H1 (cell line): Measurements from ENCODE around the gene ZNF521. TPM values are rescaled to one million over a fixed set of nuclear protein-coding genes. Genes with fewer than 3 reads are reported as not detected.

Source experiments
- CTCF ChIA-PET: fragments of 300-600 bp; sonication (Branson Sonifier 250); formaldehyde crosslinking; loops from one replicate; lab custom pipeline; 2021; ENCODE audit not compliant: partially characterized antibody; lab: Charles Lee
- POLR2A ChIA-PET: fragments of 300-600 bp; sonication (Branson Sonifier 250); formaldehyde crosslinking; loops from one replicate; lab custom pipeline; 2021; ENCODE audit warnings: inconsistent platforms; ENCODE audit not compliant: partially characterized antibody; lab: Charles Lee
- DNase-seq, 2 experiments: peaks; one replicate each; pipeline versions ENCODE4 v3.0.0 to v3.0.0-alpha.2; 2010 to 2022; ENCODE audit warnings: low spot score in 2 of 2, low read depth in 1 of 2, mixed read lengths in 1 of 2
- FAIRE-seq: peaks from 2 replicates; lab custom pipeline; 2011; peaks lifted over from hg19 to GRCh38; lab: Jason Lieb, UNC
- H2AFZ ChIP-seq: 2 replicates; pipeline ENCODE4 v1.8.1; 2012; ENCODE audit warnings: low read length, inconsistent platforms
- H2AK5ac ChIP-seq: 2 replicates; pipeline ENCODE4 v1.6.1; 2013; ENCODE audit warnings: low read depth, low read length
- H2BK120ac ChIP-seq: replicated peaks from 2 replicates; pipeline ENCODE3; 2013; ENCODE audit warnings: low read depth, low read length, inconsistent platforms
- H2BK12ac ChIP-seq: 2 replicates; pipeline ENCODE4 v1.6.1; 2013; ENCODE audit warnings: low read depth, low read length
- H2BK15ac ChIP-seq: 2 replicates; pipeline ENCODE4 v1.6.1; 2013; ENCODE audit warnings: low read length
- H2BK20ac ChIP-seq: 2 replicates; pipeline ENCODE4 v1.6.1; 2013; ENCODE audit warnings: low read length
- H2BK5ac ChIP-seq: 2 replicates; pipeline ENCODE4 v1.6.1; 2013; ENCODE audit warnings: low read depth, low read length
- H3K14ac ChIP-seq: 2 replicates; pipeline ENCODE4 v1.6.1; 2013; ENCODE audit warnings: inconsistent platforms; ENCODE audit not compliant: insufficient read length
- H3K18ac ChIP-seq: 2 replicates; pipeline ENCODE4 v1.6.1; 2013; ENCODE audit warnings: low read length; ENCODE audit errors: extremely low read depth
- H3K23ac ChIP-seq: 2 replicates; pipeline ENCODE4 v1.6.1; 2013; ENCODE audit warnings: inconsistent platforms; ENCODE audit not compliant: insufficient read length
- H3K23me2 ChIP-seq: 2 replicates; pipeline ENCODE4 v1.6.1; 2013; ENCODE audit warnings: low read depth, low read length
- H3K27ac ChIP-seq: 2 replicates; pipeline ENCODE4 v1.6.1; 2011; ENCODE audit warnings: low read depth, low read length, inconsistent platforms
- H3K27me3 ChIP-seq, 4 experiments: replicated peaks in 1 of 4; 1 replicate in 1 of 4; 2 replicates in 3 of 4; pipeline versions ENCODE4 v1.6.1 to v1.8.1; 2011 to 2013; ENCODE audit warnings: low read length in 3 of 4, mild to moderate bottlenecking in 3 of 4, inconsistent platforms in 2 of 4, mixed read lengths in 2 of 4, moderate library complexity in 1 of 4; ENCODE audit not compliant: control insufficient read depth in 3 of 4, insufficient read depth in 3 of 4; ENCODE audit errors: extremely low read depth in 1 of 4
- H3K36me3 ChIP-seq, 4 experiments: 2 replicates each; pipeline versions ENCODE4 v1.6.1 to v1.8.1; 2011 to 2013; ENCODE audit warnings: mild to moderate bottlenecking in 4 of 4, low read length in 3 of 4, moderate library complexity in 2 of 4, control low read depth in 1 of 4, inconsistent platforms in 1 of 4; ENCODE audit not compliant: insufficient read depth in 4 of 4, control insufficient read depth in 2 of 4
- H3K4ac ChIP-seq: replicated peaks from 2 replicates; pipeline ENCODE3; 2013; ENCODE audit warnings: low read length, low read depth, mixed read lengths, inconsistent platforms; ENCODE audit not compliant: insufficient read length
- H3K4me1 ChIP-seq, 4 experiments: replicated peaks in 1 of 4; 1 replicate in 1 of 4; 2 replicates in 3 of 4; pipeline versions ENCODE4 v1.6.1 to v1.8.1; 2011 to 2013; ENCODE audit warnings: low read length in 3 of 4, inconsistent platforms in 2 of 4, mixed read lengths in 1 of 4; ENCODE audit not compliant: insufficient read depth in 4 of 4, control insufficient read depth in 3 of 4
- H3K4me2 ChIP-seq, 2 experiments: 2 replicates each; pipeline versions ENCODE4 v1.6.1 to v1.8.1; 2011 to 2013; ENCODE audit warnings: low read depth in 2 of 2, low read length in 2 of 2, control low read depth in 1 of 2, inconsistent platforms in 1 of 2, mild to moderate bottlenecking in 1 of 2; ENCODE audit not compliant: insufficient read depth in 1 of 2
- H3K4me3 ChIP-seq, 4 experiments: fragments of 200-600, 300-600 bp in 1 of 4; sonication (generic), shearing (Covaris generic), sonication (Bioruptor Twin) in 1 of 4; 2 replicates each; pipeline versions ENCODE4 v1.5.1 to v1.8.1; 2011 to 2016; ENCODE audit warnings: low read length in 4 of 4, low read depth in 3 of 4, control low read depth in 2 of 4, inconsistent platforms in 2 of 4, mild to moderate bottlenecking in 2 of 4, mixed read lengths in 1 of 4, moderate library complexity in 1 of 4; ENCODE audit not compliant: insufficient read depth in 2 of 4; ENCODE audit errors: extremely low read depth in 1 of 4
- H3K56ac ChIP-seq: replicated peaks from 2 replicates; pipeline ENCODE3; 2013; ENCODE audit warnings: low read depth, mild to moderate bottlenecking, mixed read lengths, low read length, inconsistent platforms; ENCODE audit not compliant: insufficient read length
- H3K79me1 ChIP-seq: 2 replicates; pipeline ENCODE4 v1.6.1; 2013; ENCODE audit warnings: low read depth, low read length, control low read depth
- H3K79me2 ChIP-seq, 2 experiments: 2 replicates each; pipeline versions ENCODE4 v1.6.1 to v1.8.1; 2012 to 2013; ENCODE audit warnings: low read length in 2 of 2, mild to moderate bottlenecking in 2 of 2, inconsistent platforms in 1 of 2; ENCODE audit not compliant: insufficient read depth in 2 of 2, control insufficient read depth in 1 of 2
- H3K9ac ChIP-seq, 4 experiments: replicated peaks in 1 of 4; 1 replicate in 1 of 4; 2 replicates in 3 of 4; pipeline versions ENCODE4 v1.6.1 to v1.8.1; 2011 to 2013; ENCODE audit warnings: low read depth in 3 of 4, low read length in 3 of 4, control low read depth in 2 of 4, mild to moderate bottlenecking in 2 of 4, moderate library complexity in 2 of 4, inconsistent platforms in 1 of 4; ENCODE audit errors: extremely low read depth in 1 of 4
- H3K9me3 ChIP-seq, 2 experiments: 2 replicates each; pipeline versions ENCODE4 v1.6.1 to v1.8.1; 2012 to 2013; ENCODE audit warnings: mild to moderate bottlenecking in 2 of 2, moderate library complexity in 2 of 2, control low read depth in 1 of 2, inconsistent platforms in 1 of 2, low read depth in 1 of 2, low read length in 1 of 2, mixed read lengths in 1 of 2; ENCODE audit not compliant: insufficient read depth in 2 of 2
- H4K20me1 ChIP-seq, 2 experiments: replicated peaks in 1 of 2; 2 replicates each; pipeline versions ENCODE3 to v1.8.1; 2011 to 2013; ENCODE audit warnings: inconsistent platforms in 2 of 2, low read length in 2 of 2, mild to moderate bottlenecking in 1 of 2; ENCODE audit not compliant: insufficient read depth in 2 of 2, control insufficient read depth in 1 of 2
- H4K5ac ChIP-seq: 2 replicates; pipeline ENCODE4 v1.6.1; 2013; ENCODE audit warnings: low read length, low read depth, mixed read lengths, inconsistent platforms; ENCODE audit not compliant: insufficient read length
- H4K8ac ChIP-seq: 2 replicates; pipeline ENCODE4 v1.8.0; 2013; ENCODE audit warnings: mild to moderate bottlenecking, moderate library complexity, low read length, inconsistent platforms; ENCODE audit not compliant: insufficient read depth; ENCODE audit errors: extremely low read depth
- H4K91ac ChIP-seq: replicated peaks from 2 replicates; pipeline ENCODE3; 2013; ENCODE audit warnings: low read length, mixed read lengths, inconsistent platforms; ENCODE audit not compliant: insufficient read length
- ATF2 ChIP-seq: IDR thresholded peaks from 2 replicates; pipeline ENCODE4 v1.6.1; 2012; ENCODE audit warnings: low read length, inconsistent platforms
- ATF3 ChIP-seq: IDR thresholded peaks from 2 replicates; pipeline ENCODE4 v1.6.1; 2011; ENCODE audit warnings: low read depth, mild to moderate bottlenecking, low read length; ENCODE audit not compliant: insufficient read depth
- BRCA1 ChIP-seq: IDR thresholded peaks from 2 replicates; pipeline ENCODE4 v1.6.1; 2012; ENCODE audit warnings: low read depth, low read length, improper control_type of control experiment
- CBX5 ChIP-seq: fragments of 300-800, 300-1000 bp; sonication (generic); IDR thresholded peaks from 2 replicates; pipeline ENCODE4 v1.7.1; 2016; ENCODE audit warnings: antibody characterized with exemption, low read length, low read depth
- JUN ChIP-seq: IDR thresholded peaks from 2 replicates; pipeline ENCODE4 v1.6.1; 2011; ENCODE audit warnings: low read depth, mild to moderate bottlenecking, improper control_type of control experiment, low read length
- KDM4A ChIP-seq: IDR thresholded peaks from one replicate; pipeline ENCODE4 v1.7.1; 2012; ENCODE audit warnings: low read depth, mild to moderate bottlenecking, moderate library complexity, low read length, inconsistent platforms; ENCODE audit not compliant: severe bottlenecking
- RBBP5 ChIP-seq: IDR thresholded peaks from 2 replicates; pipeline ENCODE4 v1.7.1; 2012; ENCODE audit warnings: low read depth, mild to moderate bottlenecking, inconsistent platforms, low read length, moderate library complexity, borderline replicate concordance
- RNF2 ChIP-seq: fragments of 200-900, 300-1000 bp; sonication (generic); IDR thresholded peaks from 2 replicates; pipeline ENCODE4 v1.7.1; 2016; ENCODE audit warnings: borderline replicate concordance, low read depth, mild to moderate bottlenecking, antibody characterized with exemption, low read length; ENCODE audit not compliant: poor library complexity, severe bottlenecking; ENCODE audit errors: missing control alignments
- TEAD4 ChIP-seq: IDR thresholded peaks from 2 replicates; pipeline ENCODE4 v1.6.1; 2012; ENCODE audit warnings: low read depth, low read length, inconsistent platforms, mixed read lengths
- WGBS, 2 experiments: shearing (Covaris generic) in 1 of 2; methylation state at CpG; one replicate each; pipeline versions ENCODE4 v1.1.6 to v1.1.7; 2013 to 2015; ENCODE audit warnings: low lambda C conversion rate in 2 of 2, mixed read lengths in 2 of 2, inconsistent platforms in 1 of 2, low coverage in 1 of 2, missing lambda C conversion rate in 1 of 2; ENCODE audit not compliant: insufficient replicate concordance in 2 of 2, insufficient coverage in 1 of 2, insufficient read length in 1 of 2; ENCODE audit errors: extremely low coverage in 1 of 2, missing lambda C conversion rate in 1 of 2; 5-methylcytosine and 5-hydroxymethylcytosine counted together
- polyA plus RNA-seq, 7 experiments: library from polyadenylated mRNA; depleted of rRNA in 3 of 7; stranded (reverse) in 5 of 7; unstranded in 2 of 7; fragments of >200 nt in 5 of 7; fragments of 200-250 nt in 2 of 7; gene quantifications; 1 replicate in 5 of 7; 2 replicates in 1 of 7; 4 replicates in 1 of 7; pipeline versions ENCODE4 v1.2.1 to v1.2.3, GENCODE V29; 2011 to 2013; ENCODE audit warnings: missing spikeins in 2 of 7, mixed read lengths in 2 of 7
- total RNA-seq: library from RNA; stranded (reverse); fragmentation: NEBNext Ultra II Directional; extraction: Animal tissue kit (Norgen Biotek cat#: 25700); gene quantifications from 2 replicates; pipeline ENCODE4 v1.2.1, GENCODE V29; 2021

The ZNF521 gene
- total and polyA plus RNA-seq, 2 of the 8 experiments (the other 6 are each of a cell fraction or from before 2014, with no cell fraction given): 9.5 to 15.8 TPM

- H3K4me3 ChIP-seq: no peak overlapping the region
- no peak overlapping the region for H4K8ac ChIP-seq
- ChIA-PET POLR2A (interaction anchor here (1.0 kb wide), 1 partner anchor 21 kb away, joined by 3 read pairs; no protein-coding TSS in a partner anchor), CTCF (interaction anchor here (1.5 kb wide), 1 partner anchor 12 kb away, joined by 4 read pairs; no protein-coding TSS in a partner anchor)
- H3K27ac ChIP-seq: no peak overlapping the region
- peaks cover 4 to 19% (median 12%) of the 10 kb centered on the region in 4 experiments; a peak in 6 of 7 replicates for H3K4me1 ChIP-seq
- H3K4me2 ChIP-seq: no peak overlapping the region
- H3K27me3 ChIP-seq: no peaks in the 10 kb centered on the region
- no peaks in the 10 kb centered on the region for H3K9me3 ChIP-seq
- no peak overlapping the region for H3K56ac ChIP-seq
- no peak overlapping the region for H3K18ac ChIP-seq
- H2AFZ ChIP-seq: no peak overlapping the region
- H2BK5ac ChIP-seq: no peak overlapping the region
- no peaks in the 10 kb centered on the region for H4K20me1 ChIP-seq
- no peak overlapping the region for H3K9ac ChIP-seq
- H3K4ac ChIP-seq: no peak overlapping the region
- no peak overlapping the region for H2BK12ac ChIP-seq
- no peak overlapping the region for H2BK15ac ChIP-seq
- no peaks in the 10 kb centered on the region for H3K23me2 ChIP-seq
- no peak overlapping the region for H4K5ac ChIP-seq
- H3K79me1 ChIP-seq: no peaks in the 10 kb centered on the region
- H3K79me2 ChIP-seq: no peaks in the 10 kb centered on the region
- H3K23ac ChIP-seq: no peak overlapping the region
- no peak overlapping the region for H2BK20ac ChIP-seq
- H3K36me3 ChIP-seq: no peaks in the 10 kb centered on the region
- H2BK120ac ChIP-seq: no peak overlapping the region
- WGBS, 2 experiments: 84% methylated on average over 4 of the region's 4 CpGs; no CpG with 5 or more reads in 1 of the 2 experiments
- FAIRE-seq (no peak), DNase-seq (no peak)
- H3K14ac ChIP-seq: no peak overlapping the region
- H4K91ac ChIP-seq: no peak overlapping the region
- no peak overlapping the region for H2AK5ac ChIP-seq
- no peak for TF ChIP-seq BRCA1
- no peak for TF ChIP-seq RNF2
- TF ChIP-seq TEAD4: no peak
- TF ChIP-seq JUN: no peak
- TF ChIP-seq CBX5: no peak
- no peak for TF ChIP-seq ATF2
- TF ChIP-seq RBBP5: no peak
- no peak for TF ChIP-seq KDM4A
- TF ChIP-seq ATF3: no peak
These were observed 63.5 kb downstream of the ZNF521 start for GRCh38 chr18:25288340-25288938.
